HepG2 (cell line): ENCODE measurements around the gene PRPF38A.

Experiments
- MAFF ChIP-seq: IDR thresholded peaks from 2 replicates; pipeline ENCODE4 v1.6.1; 2011; ENCODE audit warnings: low read depth, low read length, improper control_type of control experiment
- MAFK ChIP-seq, 2 experiments: IDR thresholded peaks in 1 of 2; conservative IDR thresholded peaks in 1 of 2; 2 replicates each; pipeline ENCODE4 v1.6.1; 2011; ENCODE audit warnings: improper control_type of control experiment in 2 of 2, low read length in 2 of 2
- RAD21 ChIP-seq: fragments of 450-650 bp; formaldehyde crosslinking; IDR thresholded peaks from 2 replicates; pipeline ENCODE4 v1.5.0; 2020; ENCODE audit warnings: mild to moderate bottlenecking
- WIZ ChIP-seq: sonication (generic); formaldehyde crosslinking; IDR thresholded peaks from 2 replicates; pipeline ENCODE4 v1.5.1; 2020; ENCODE audit warnings: mild to moderate bottlenecking, missing genetic modification reagents
- ZFP1 ChIP-seq: IDR thresholded peaks from 2 replicates; pipeline ENCODE4 v1.6.1; 2016
- ZNF562 ChIP-seq: sonication (generic); formaldehyde crosslinking; IDR thresholded peaks from 2 replicates; pipeline ENCODE4 v1.8.0; 2022; ENCODE audit warnings: missing genetic modification reagents, borderline replicate concordance
- TF ChIP-seq, protein P1 (sequence below): sonication (generic); formaldehyde crosslinking; IDR thresholded peaks from 2 replicates; pipeline ENCODE4 v1.5.0; 2020; ENCODE audit warnings: mild to moderate bottlenecking, missing genetic modification reagents, moderate library complexity

GRCh38 chr1:52454779-52455178, 50.4 kb downstream of the PRPF38A start:
- TF ChIP-seq MAFF (no peak), ZFP1 (CRISPR knock-in tag) (no peak), RAD21 (CRISPR knock-in tag) (no peak), ZNF562 (CRISPR knock-in tag) (no peak), WIZ (no peak), MAFK (conservative IDR thresholded peaks at IDR 0.05 in 1 of 2, IDR thresholded peaks at IDR 0.05 in 1 of 2; ENCODE audit: low read length in 2 of 2) (no peak)
- TF ChIP-seq, protein P1, sequence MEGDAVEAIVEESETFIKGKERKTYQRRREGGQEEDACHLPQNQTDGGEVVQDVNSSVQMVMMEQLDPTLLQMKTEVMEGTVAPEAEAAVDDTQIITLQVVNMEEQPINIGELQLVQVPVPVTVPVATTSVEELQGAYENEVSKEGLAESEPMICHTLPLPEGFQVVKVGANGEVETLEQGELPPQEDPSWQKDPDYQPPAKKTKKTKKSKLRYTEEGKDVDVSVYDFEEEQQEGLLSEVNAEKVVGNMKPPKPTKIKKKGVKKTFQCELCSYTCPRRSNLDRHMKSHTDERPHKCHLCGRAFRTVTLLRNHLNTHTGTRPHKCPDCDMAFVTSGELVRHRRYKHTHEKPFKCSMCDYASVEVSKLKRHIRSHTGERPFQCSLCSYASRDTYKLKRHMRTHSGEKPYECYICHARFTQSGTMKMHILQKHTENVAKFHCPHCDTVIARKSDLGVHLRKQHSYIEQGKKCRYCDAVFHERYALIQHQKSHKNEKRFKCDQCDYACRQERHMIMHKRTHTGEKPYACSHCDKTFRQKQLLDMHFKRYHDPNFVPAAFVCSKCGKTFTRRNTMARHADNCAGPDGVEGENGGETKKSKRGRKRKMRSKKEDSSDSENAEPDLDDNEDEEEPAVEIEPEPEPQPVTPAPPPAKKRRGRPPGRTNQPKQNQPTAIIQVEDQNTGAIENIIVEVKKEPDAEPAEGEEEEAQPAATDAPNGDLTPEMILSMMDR (CRISPR knock-in tag) = no peak
